HK-2 (cell line): Measurements from ENCODE around the gene CXCL14.
"Not testable (repeated sequence)": the region's sequence is repeated elsewhere in the genome, so short reads cannot be mapped to it uniquely, and the experiment has no call there.

Experiments
- DNase-seq: peaks from one replicate; pipeline ENCODE4 v3.0.0-alpha.2; 2018; ENCODE audit not compliant: unreplicated experiment

CXCL14 gene

DNA sequence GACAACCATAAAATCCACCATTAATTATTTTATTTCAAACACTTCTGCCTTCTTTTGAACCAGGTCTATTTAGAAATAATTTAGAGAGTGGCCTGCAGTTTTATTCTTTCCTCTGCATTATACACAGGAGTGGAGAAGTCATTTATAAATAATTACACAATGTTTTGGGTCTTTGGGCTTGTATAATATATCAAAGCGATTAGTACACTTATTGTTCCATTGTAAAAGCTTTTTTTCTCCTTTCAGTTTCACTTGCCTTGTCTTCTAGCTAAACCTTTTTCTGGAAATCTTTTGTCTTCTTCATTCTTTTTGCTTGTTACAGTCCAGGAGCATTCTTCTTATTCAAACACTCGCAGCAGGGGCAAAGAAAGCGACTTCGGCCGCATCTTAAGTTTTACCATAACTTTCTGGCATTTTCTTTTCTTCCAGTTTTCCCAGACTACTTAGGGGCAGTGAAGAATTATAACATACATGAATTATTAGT, 35.7 kb downstream of the CXCL14 start:
- no peak for DNase-seq

DNA sequence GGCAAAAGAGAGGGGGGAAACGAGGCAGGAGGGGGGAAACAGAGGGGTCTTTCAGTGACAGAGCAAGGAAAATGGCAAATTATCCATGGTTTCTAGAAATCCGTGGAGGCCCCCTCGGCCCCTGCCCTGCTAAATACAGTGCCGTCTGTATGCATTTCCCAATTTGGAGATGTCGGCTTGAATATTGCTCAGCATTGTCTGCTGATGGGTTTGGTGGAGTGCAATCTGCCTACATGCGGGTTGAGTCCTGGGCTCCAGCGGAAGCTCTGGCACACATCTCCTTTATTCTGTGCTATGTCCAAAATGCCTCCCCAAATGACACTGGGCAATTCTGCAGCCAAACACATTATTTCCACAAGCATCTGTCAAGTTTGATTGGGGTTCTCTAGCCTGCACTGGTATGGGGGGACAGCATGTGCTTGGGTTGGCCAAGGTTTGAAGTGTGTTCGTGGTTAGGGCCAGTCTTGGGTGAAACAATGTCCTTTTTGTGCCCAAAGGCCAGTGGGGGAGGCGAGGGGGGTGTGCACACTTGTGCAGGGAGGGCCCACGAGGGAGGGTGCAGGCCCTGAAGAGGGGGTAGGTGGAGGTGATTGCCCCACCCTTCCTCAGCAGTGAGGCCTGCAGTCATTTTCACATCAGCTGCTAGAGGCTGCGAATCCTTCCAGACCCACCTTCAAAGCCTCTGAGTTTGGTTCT, 36.8 kb downstream of the CXCL14 start:
- no peak for DNase-seq

DNA sequence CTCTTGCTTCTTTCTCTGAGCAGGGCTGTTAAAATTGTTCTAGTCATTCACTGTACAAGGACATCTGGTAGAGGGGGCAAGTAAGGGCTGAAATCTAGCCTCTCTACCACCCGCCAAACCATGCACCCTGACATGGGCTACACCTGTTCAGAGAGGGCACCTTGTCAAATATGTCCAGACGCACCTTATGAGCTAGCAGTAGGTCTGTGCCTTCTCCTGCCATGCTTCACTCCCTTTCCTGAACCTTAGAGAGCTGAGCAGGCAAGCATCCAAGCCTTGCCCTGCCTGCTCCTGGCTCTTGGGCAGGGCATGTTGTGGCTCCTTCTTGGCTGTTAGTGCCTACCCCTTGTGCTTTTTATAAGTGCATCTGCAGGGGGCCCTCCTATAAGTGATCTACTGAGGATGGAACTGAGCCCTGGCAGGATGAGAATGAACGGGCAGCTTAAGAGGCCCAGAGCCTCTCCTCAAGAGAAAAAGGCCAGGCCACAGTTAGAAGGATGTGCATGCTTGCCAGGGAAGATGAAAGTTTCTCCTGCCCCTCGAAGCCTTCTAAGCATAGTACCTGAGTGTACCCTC, 39.3 kb downstream of the CXCL14 start:
- no peak for DNase-seq

DNA sequence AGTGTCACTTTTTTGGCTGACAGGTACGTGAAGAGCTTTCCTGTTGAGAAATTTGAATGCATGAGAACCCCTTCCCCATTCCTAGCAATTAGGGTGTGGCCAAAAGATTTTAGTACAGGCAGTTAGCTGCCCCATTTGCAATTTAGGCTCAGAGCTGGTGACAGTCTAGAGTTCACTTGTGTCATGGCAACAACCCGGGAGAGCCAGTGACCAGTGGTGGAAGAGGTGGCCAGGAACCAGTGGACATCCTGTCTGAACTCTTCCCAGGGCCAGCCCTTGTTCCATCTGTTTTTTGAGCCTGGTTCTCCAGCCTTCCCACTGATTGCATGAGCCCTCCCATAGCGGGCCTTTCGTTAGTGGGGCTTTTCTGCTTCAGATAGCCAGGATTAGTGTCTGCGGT, 40.5 kb downstream of the CXCL14 start:
- no peak for DNase-seq

DNA sequence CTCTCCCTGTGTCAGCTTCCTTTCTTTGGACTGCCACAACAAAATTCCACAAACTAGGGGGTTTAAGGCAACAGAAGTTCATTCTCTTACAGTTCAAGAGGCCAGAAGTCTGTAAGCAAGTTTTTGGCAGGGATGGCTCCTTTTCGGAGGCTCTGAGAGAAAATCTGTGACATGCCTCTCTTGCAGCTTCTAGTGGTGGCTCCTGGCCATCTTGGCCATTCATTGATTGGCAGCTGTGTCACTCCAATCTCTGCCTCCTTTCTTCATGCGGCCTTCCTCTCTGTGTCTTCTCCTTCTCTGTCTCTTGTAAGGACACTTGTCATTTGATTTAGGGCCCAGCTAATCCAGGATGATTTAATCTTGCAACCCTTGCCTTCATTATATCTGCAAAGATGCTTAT, 41.0 kb downstream of the CXCL14 start:
- no peak for DNase-seq

DNA sequence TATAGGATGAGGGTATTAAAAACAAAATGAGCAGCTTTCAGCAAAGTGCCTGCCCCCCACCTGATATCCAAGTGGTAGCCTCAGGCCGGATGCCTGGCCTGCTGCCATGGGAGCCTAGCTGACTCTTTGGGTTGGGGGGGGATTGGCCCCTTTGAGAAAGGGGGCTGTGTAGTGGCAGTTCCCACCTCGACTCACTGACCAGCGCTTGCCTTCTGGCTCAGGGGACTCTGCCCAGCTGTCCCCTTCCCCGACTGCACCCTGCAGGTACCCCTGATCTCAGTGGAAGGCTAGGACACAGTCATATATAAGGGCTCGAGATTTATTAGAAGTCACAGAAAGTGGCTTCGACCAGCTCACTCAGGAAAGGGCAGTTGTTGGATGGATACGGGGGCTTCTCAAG, 41.5 kb downstream of the CXCL14 start:
- DNase-seq, result no peak

DNA sequence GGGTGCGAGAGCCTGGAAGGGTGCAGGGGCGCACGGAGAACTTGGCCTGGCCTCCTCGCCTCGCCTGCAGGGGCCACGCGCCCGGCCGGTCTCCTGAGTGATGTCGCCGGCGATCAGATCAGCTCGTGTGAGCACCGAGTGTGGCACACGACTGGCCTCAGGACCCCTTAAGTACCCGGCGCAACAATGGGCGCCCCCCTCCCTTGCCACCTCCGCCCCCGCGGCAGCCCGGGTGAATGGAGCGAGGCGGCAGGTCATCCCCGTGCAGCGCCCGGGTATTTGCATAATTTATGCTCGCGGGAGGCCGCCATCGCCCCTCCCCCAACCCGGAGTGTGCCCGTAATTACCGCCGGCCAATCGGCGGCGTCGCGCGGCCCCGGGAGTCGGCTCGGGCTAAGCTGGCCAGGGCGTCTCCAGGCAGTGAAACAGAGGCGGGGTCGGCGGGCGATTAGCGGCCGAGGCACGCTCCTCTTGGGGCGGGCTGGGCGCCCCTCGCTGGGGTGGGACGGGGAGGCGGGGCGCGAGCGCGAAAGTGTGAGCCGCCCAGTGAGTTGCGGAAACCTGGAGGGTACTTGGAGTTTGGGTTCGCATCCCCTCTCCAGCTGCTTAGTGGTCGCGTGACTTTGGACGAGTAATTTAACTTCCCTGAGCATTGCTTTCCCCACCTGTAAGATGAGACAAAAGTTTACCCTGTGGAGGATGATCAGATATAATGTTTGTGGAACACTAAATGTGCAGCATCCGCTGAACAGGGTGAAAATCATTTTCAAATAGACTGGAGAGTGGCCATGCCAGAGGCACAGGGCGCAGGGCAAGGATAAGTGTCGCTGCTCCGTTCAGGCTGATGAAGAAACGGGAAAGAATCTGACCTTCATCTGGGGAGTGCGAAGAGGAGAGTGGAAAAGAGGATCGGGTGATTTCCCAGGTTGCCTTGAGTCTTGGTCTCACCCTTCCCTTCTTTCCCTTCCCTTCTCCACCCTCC, 42.7 kb downstream of the CXCL14 start, which contains the start of gene NEUROG1:
NEUROG1 (minus strand) TSS at position 145 of the 982 bp plus-strand sequence. CDS start 274 bp downstream, outside the sequence.
- no peak for DNase-seq

DNA sequence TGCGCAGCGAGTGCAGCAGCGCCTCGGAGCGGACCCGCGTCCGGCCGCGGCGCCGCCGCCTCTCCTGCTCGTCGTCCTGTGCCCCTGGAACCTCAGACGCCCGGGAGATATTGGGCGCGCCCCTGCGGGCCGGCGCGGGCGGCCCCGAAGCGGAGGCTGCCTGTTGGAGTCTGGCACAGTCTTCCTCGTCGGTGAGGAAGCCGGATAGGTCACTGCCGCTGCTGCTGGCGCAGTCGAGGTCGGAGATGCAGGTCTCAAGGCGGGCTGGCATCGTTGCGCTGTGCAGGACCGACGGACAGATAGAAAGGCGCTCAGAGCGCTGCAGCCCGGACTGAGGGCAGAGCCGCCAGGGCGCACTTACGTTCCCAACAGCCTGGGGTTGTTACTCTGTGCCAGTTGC, 43.4 kb downstream of the CXCL14 start:
- DNase-seq, result no peak

DNA sequence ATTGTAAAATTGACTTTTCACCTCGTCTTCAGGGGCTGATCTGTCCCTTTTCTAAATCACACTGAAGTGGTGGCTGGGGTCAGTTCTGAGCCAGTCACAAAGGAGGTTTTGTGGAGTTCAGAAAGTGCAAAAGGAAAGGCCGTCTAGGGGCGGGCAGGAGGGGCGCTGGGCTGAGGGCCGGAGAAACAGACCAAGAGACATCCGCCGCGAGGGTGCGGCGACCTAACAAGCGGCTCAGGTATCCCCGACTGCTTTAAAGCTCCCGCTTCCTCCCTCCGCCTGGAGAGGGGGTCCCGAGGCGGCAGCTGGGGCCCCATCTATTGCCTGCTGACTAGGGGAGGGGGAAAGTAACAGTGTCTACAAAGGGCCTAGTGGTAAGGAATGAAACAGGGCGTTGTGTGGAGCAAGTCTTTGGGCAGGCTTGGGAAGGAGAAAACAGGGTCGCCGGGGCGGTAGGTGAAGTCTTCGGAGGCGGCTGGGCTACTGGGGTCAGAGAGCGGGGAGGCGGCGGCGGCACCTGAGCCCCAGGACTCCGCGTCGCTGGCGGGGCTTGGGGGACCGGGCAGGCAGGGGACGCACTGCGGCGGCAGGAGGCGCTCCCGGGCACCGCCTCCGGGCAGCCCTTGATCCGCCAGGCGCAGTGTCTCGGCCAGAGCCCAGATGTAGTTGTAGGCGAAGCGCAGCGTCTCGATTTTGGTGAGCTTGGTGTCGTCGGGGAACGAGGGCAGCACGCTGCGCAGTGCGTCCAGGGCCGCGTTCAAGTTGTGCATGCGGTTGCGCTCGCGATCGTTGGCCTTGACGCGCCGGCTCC, 44.0 kb downstream of the CXCL14 start:
- no peak for DNase-seq

DNA sequence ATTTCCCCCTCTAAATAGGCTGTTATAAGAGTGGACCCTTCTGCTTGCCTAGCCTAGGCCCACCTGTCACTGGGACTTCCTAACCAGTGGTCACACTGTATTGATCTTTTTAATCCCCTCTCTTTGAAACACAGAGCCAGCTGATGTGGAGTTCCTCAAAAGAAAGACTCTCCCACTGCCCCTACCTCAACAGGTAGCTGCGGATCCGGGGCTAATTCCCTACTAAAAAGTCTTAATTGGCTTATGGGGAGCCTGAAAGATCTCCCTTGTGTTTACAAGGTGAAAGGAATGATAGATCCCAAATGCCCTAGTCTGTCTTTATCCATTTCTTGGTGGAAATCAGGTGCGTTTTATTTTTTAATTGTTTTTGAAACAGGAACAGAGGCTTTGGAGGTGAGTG, 45.0 kb downstream of the CXCL14 start:
- no peak for DNase-seq

DNA sequence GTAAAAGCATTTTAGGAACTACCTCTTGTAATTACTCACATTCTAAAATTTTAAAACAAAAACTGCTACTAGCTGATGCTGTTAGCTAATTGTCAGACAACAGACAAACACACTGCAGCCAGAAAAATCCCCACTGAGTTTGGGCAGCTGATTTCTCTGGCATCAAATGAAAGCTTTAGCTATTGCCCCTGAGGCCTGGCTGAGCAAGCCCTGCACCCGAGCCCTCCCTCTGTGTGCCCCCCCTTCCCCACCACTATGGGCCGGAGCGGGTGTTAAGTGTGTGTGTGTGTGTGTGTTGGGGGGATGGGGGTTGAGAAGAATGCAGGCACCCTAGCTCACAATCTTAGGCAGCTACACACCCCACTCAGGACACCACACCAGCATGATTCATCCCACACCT, 45.5 kb downstream of the CXCL14 start:
- no peak for DNase-seq

DNA sequence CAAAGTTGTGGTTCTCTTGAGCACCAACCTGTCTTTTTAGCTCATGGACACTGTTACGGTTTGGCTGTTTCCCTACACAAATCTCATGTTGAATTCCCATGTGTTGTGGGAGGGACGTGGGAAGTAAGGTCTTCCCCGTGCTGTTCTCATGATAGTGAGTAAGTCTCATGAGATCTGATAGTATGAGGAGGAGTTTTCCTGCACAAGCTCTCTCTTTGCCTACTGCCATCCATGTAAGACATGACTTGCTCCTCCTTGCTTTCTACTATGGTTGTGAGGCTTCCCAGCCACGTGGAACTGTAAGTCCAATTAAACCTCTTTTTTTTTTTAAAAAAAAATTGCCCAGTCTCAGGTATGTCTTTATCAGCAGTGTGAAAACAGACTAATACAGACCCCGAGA, 49.2 kb downstream of the CXCL14 start:
- DNase-seq, result not testable (repeated sequence)

DNA sequence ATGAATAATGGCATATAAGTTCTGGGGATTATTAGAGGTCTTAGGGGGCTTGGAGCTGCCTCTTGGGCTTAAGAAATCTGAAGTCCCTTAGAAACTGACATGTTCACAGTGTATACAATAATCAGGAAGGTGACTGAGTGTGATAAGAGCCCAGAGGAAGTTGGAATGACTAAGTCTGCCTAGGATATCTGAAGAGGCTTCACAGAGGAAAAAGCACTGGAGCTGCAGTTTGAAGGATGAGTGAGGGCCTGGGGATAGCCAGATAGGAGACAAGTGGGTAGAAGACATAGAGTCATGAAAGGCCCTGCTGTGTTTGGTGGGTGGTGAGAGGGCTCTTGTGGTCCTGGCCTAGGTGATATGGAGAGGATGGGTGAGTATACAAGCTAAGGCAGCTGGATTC, 51.9 kb downstream of the CXCL14 start:
- no peak for DNase-seq

DNA sequence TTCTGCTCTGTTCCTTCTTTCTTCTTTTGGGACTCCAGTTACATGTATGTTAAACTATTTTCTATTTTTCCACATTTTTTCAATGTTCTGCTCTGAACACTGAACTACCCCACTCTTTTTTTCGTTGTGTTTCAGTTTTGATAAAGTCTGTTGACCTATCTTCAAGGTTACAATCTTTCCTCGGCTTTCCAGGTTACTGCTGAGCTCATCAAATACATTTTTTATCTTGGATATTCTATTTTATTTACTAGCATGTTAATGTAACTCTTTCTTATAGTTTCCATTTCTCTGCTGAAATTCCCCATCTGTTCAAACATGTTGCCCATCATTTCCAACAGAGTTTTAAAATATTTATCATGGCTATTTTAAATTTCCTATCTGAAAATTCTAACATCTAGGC, 56.8 kb downstream of the CXCL14 start:
- DNase-seq, result no peak
